Measurements from ENCODE around the gene PTPN5.

PTPN5 gene

DNA sequence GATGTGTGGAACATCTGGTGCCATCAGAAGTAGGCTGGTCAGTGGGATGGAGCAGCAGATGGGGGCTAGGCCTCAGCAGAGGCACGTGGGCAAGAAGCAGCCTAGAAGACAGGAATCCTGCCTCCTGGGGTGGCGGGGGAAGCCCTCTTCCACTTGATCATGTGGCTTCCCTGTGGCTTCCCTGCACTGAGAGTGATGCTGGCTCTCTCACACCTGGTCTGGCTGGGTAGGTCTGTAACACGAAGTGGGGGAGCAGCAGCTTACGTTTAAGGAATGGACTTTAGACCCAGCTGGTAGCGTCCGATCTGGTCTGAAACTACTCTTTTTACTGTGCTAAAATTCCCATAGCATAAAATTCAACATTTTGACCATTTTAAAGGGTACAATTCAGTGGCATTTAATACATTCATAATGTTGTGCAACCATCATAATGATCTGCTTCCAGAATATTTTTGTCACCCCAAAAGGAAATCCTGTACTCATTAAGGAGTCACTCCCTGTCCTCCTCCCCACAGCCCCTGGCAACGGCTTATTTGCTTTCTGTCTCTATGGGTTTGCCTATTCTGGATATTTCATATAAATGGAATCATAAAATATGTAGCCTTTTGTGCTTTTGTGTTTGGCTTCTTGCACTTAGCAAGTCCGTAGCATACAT lies 21.7 kb downstream of the PTPN5 start:
- no peak for DNase-seq (ENCODE audit: low read depth, low spot score)
- H3K4me3 ChIP-seq (ENCODE audit: low read depth, low read length): no peak overlapping the region
- TF ChIP-seq, protein P1, sequence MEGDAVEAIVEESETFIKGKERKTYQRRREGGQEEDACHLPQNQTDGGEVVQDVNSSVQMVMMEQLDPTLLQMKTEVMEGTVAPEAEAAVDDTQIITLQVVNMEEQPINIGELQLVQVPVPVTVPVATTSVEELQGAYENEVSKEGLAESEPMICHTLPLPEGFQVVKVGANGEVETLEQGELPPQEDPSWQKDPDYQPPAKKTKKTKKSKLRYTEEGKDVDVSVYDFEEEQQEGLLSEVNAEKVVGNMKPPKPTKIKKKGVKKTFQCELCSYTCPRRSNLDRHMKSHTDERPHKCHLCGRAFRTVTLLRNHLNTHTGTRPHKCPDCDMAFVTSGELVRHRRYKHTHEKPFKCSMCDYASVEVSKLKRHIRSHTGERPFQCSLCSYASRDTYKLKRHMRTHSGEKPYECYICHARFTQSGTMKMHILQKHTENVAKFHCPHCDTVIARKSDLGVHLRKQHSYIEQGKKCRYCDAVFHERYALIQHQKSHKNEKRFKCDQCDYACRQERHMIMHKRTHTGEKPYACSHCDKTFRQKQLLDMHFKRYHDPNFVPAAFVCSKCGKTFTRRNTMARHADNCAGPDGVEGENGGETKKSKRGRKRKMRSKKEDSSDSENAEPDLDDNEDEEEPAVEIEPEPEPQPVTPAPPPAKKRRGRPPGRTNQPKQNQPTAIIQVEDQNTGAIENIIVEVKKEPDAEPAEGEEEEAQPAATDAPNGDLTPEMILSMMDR (IDR thresholded peaks at IDR 0.05; ENCODE audit: insufficient read depth, low read length, missing control alignments): no peak
- ChIA-PET POLR2A (no interaction called here), CTCF (interaction anchor here (1.4 to 1.5 kb wide), 2 partner anchors 10 to 48 kb away, joined by 3 to 4 read pairs; no protein-coding TSS in a partner anchor)

GRCh38 chr11:18768978-18769377 lies 22.6 kb downstream of the PTPN5 start:
- ChIA-PET POLR2A (no interaction called here), CTCF (interaction anchor here (0.6 to 1.6 kb wide), 5 partner anchors 9 to 47 kb away, joined by 3 to 7 read pairs (median 4); no protein-coding TSS in a partner anchor)
- DNase-seq (ENCODE audit: low read depth, low spot score): no peak
- TF ChIP-seq, protein P1 (IDR thresholded peaks at IDR 0.05; ENCODE audit: insufficient read depth, low read length, missing control alignments): no peak
- H3K4me3 ChIP-seq (ENCODE audit: low read depth, low read length): no peak overlapping the region

DNA sequence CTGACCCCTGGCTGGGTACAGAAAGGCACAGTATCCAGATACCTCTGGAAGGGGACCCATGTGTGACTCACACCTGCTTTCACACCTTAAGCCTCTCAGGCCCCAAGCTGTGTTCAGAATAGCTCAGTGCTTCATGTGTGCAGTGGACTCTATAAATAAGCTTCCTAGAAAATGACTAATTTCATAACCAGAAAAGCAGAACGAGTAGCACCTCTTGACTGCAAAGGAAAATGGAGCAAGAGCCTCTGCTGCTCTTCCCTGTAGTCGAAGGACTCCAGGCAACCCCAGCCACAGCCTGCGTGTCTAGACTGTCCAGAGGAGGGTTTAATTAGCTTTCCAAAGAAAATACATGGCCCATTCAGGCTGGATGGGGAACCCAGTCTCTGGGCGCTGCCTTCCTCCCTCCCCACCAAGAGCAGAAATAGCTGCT lies 23.1 kb downstream of the PTPN5 start:
- ChIA-PET POLR2A (no interaction called here), CTCF (interaction anchor here (1.4 to 1.6 kb wide), 4 partner anchors 8 to 46 kb away, joined by 3 to 7 read pairs (median 4); no protein-coding TSS in a partner anchor)
- no peak for DNase-seq (ENCODE audit: low read depth, low spot score)
- H3K4me3 ChIP-seq (ENCODE audit: low read depth, low read length): no peak overlapping the region
- TF ChIP-seq, protein P1 (IDR thresholded peaks at IDR 0.05; ENCODE audit: insufficient read depth, low read length, missing control alignments): no peak

- ChIA-PET CTCF (interaction anchor here (1.0 to 5.1 kb wide), 5 partner anchors 10 to 45 kb away, joined by 3 to 67 read pairs (median 10); no protein-coding TSS in a partner anchor), POLR2A (no interaction called here)
- H3K4me3 ChIP-seq (ENCODE audit: low read depth, low read length): no peak overlapping the region
- TF ChIP-seq, protein P1 (IDR thresholded peaks at IDR 0.05; ENCODE audit: insufficient read depth, low read length, missing control alignments): no peak
- DNase-seq (ENCODE audit: low read depth, low spot score): no peak
These were observed 25.6 kb downstream of the PTPN5 start for GRCh38 chr11:18766015-18766414.

- TF ChIP-seq, protein P1 (IDR thresholded peaks at IDR 0.05; ENCODE audit: insufficient read depth, low read length, missing control alignments): no peak
- no peak overlapping the region for H3K4me3 ChIP-seq (ENCODE audit: low read depth, low read length)
- POLR2A ChIA-PET: no interaction called here
- CTCF ChIA-PET: interaction anchor here (1.4 to 5.1 kb wide), 5 partner anchors 10 to 44 kb away, joined by 3 to 67 read pairs (median 10); no protein-coding TSS in a partner anchor
- DNase-seq (ENCODE audit: low read depth, low spot score): no peak
These were observed 26.0 kb downstream of the PTPN5 start for GRCh38 chr11:18765554-18765953.

DNA sequence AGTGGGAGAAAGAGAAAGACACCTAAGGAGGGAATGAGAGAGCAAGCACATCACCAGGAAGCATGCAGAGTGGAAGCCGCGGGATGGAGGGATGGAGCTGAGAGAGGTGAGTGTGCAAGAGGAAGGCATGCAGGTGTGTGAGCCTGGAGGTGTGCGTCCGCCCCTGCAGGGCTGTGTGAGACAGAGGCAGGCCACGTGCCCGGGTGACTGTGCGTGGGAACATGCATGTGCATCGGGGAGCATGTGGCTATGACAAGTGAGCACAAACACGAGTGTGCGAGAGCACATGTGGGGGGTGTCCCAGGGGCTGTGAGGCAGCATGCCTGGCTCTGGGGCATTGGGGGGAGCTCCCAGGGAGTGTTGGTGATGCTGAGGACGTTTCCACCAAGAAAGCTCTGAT lies 29.9 kb downstream of the PTPN5 start:
- TF ChIP-seq, protein P1 (IDR thresholded peaks at IDR 0.05; ENCODE audit: insufficient read depth, low read length, missing control alignments): no peak
- POLR2A ChIA-PET: no interaction called here
- no peak overlapping the region for H3K4me3 ChIP-seq (ENCODE audit: low read depth, low read length)
- CTCF ChIA-PET: interaction anchor here (1.3 to 1.8 kb wide), 2 partner anchors 12 to 31 kb away, joined by 3 to 4 read pairs; no protein-coding TSS in a partner anchor
- DNase-seq (ENCODE audit: low read depth, low spot score): no peak

All from AG04449 (cell line).